ENCODE measurements around the gene TEX14.
A peak's percentile ranks its signal among the peaks of the same experiment; 100 is the strongest.
"Not testable (repeated sequence)": the region's sequence is repeated elsewhere in the genome, so short reads cannot be mapped to it uniquely, and the experiment has no call there.

The TEX14 gene

DNA sequence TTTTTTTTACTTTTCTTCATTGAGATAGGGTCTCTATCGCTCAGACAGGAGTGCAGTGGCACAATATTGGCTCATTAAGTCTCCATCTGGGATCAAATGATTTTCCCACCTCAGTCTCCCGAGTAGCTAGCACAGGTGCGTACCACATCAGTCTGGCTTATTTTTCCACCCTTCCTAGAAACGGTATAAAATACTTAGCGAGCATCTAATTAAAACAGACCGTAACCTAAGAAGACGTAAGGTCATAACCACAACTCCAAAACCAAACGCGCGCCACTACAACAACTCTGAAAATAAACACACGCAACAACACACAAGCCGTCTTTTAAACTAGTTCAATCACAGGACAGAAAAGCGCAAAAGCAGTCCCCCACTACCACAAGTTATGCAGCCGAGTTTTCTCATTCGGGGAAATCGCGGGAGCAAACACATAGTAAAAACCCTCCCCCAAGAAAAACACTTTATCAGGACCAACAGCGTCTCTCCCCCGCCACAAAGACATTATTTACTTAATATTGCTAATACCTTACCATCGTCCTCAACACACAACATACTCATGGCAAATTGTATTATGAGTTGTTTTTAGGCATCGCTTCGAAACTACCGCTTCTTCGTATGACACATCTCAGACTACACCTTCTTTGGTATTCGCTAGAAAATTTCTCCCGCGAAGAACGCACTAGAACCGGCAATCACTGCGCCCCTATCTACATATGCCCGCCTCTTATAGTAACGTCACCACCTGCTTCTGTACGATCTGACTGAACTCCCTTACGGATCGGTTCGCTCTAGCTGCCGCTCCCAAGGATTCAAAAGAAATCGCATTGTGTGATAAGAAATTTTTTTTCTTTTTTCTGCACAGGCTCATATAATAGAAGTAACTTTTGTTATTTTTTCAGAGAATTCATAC is 32.8 kb downstream of the TEX14 start:
- DNase-seq (ENCODE audit: low read depth), result peak; percentile 82

GRCh38 chr17:58657962-58658803 is 33.7 kb downstream of the TEX14 start:
- not testable (repeated sequence) for DNase-seq (ENCODE audit: low read depth)

GRCh38 chr17:58648236-58648635 is 43.6 kb downstream of the TEX14 start:
- DNase-seq (ENCODE audit: low read depth), result no peak

DNA sequence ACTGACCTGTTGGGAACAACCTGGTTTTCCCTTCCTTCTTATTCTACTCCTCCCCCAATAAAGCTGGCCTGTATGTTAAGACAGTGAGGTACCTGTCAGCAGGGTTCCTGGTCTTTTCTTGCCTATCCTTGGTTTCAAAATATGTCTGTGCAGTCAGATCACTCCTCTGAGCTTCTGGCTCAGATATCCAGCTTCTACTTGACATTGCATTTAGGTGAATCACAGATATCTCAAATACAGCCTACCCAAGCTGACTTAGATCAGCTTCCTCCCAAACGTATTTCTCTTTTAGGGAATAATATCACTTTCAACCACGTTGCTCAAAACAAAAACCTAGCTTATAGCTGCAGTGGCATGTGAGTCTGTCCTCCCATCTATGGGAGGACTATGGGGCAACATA is 48.7 kb downstream of the TEX14 start:
- peak; percentile 16 for DNase-seq (ENCODE audit: low read depth)

GRCh38 chr17:58641887-58642311 is 49.9 kb downstream of the TEX14 start:
- DNase-seq (ENCODE audit: low read depth), result no peak

DNA sequence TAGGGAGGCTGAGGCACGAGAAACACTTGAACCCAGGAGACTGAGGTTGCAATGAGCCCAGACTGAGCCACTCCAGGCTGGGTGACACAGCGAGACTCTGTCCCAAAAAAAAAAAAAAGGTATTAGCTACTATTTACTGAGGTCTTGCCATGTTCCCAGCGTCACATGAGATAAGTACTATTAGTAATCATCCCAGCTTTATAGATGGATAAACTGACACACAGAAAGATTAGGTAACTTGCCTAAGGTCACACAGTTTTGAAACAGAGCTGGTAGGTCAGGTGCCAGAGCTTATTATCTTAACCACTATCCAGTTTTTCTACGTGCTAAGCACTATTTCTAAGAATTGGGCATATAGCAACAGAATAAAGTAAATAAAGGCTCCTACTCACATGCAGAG is 51.6 kb downstream of the TEX14 start:
- no peak for DNase-seq (ENCODE audit: low read depth)

GRCh38 chr17:58639681-58640080 is 52.2 kb downstream of the TEX14 start:
- no peak for DNase-seq (ENCODE audit: low read depth)

DNA sequence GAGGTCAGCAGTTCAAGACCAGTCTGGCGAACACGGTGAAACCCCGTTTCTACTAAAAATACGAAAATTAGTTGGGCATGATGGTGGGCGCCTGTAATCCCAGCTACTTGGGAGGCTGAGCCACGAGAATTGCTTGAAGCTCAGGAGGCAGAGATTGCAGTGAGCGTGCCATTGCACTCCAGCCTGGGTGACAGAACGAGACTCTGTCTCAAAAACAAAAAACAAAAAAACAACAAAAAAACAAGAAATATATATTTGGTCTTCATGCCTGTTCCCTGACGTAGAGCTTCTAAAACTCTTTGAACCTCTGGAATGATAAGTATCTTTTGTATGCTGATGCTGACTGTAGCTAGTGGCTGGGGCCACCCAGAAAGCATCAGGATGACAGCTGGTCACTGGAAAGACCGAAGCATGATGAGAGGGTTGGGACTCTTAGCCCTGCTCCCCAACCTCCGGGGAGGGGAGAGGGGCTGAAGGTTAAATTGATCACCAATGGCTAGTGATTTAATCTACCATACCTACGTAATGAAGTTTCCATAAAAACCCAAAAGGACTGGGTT is 54.8 kb downstream of the TEX14 start:
- DNase-seq (ENCODE audit: low read depth), result no peak

DNA sequence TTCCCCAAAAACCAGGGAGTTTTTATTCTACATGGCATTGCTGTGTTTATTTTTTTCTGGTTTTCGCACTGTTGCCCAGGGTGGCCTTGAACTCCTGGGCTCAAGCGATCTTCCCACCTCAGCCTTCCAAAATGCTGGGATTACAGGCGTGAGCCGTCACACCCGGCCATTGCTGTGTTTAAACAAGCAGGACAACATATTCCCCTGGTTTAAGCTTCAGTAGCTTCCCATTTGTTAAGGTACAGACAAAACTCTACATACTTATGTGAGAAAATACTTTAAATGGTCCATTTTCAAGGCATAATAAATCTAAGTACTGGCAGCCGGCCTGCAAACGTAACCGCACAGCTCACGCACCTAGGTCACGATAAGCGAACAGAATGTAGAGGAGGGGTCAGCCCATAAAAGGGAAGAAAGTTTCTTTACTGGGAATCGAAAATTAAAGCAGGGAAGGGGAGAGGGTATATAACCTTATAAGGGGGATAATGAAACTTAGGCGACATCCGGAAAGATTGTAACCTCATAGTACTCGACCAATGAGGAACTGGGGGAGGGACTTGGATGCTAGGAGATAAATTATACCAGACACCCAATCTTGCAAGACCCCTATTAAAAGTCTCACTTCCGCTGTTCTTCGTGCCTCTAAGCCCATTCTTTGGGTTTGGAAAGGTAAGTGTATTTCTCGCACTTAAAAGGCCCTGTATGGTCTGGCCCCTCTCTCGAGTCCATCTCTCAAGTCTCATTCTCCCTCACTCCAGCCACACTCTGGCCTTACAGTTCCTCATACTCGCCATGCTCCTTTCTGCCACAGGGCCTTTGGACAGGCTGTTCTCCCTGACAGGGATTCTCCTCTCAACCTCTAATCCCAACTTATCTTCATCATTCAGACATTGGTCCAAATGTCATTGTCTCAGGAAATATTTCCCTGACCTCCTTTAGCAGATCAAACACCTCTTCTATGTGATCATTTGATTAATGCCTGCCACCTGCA is 59.2 kb downstream of the TEX14 start:
- DNase-seq (ENCODE audit: low read depth), result no peak

GRCh38 chr17:58631523-58632323 is 60.1 kb downstream of the TEX14 start:
- peak; percentile 95 for DNase-seq (ENCODE audit: low read depth)

- no peak for DNase-seq (ENCODE audit: low read depth)
These were observed 60.8 kb downstream of the TEX14 start for GRCh38 chr17:58630883-58631522.

DNA sequence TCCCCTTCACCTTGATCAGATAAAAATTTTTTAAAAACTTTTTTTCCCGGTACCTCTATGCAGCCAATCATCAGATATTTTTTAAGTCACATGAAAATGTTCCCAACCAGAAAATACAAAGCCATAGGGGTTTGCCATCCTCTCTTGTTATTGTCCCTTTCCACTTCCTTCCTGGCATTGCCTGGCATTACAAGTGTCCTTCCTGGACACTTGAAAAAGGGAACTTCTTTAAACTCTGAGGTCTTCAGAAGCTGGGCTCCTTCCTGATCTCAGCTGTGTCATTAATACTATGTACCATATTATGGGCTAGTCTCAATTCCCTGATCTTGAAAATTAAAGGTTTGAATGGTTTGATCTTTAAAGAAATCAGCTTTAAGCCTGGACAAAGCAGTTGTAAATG is 64.9 kb downstream of the TEX14 start:
- DNase-seq (ENCODE audit: low read depth), result no peak

GRCh38 chr17:58624751-58625150 is 67.1 kb downstream of the TEX14 start:
- no peak for DNase-seq (ENCODE audit: low read depth)

DNA sequence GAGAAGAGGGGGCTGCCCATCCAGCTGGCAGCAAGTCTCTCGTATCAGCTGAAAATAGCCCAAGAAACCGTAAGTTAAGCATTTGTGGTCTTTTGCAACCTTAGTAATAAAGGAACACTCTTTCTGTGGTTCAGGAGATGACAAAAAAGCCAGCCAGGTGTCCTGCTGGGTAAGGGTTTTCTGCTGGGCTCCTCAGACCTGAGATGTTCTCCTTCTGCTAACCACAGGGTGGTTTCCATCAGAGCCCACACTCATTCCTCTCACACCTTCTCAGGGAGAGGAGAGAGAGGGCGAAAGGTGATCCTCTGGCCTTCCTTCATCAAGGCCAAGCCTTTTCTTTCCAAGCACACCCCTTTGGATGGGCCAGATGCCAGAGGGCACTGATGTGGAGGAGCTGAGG is 70.7 kb downstream of the TEX14 start:
- DNase-seq (ENCODE audit: low read depth), result no peak

DNA sequence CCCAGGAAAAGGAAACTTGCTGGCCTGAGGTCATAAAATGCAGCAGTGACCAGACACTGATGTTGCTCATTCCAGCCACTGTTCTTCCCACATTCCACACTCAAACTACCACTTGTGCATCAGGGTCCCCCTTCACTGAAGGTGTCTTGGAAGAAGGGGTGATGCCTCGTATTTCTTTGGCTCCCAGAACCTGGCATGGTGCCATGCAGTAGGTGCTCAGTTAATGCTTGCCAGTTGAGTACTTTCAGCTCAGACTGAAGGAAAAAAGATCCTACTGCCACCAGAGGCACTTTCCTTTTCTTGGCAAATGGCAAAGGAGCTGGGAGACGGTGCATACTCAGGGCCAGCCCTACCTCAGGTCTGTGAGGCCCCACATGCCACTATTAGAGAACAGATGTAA is 73.5 kb downstream of the TEX14 start:
- DNase-seq (ENCODE audit: low read depth), result no peak

DNA sequence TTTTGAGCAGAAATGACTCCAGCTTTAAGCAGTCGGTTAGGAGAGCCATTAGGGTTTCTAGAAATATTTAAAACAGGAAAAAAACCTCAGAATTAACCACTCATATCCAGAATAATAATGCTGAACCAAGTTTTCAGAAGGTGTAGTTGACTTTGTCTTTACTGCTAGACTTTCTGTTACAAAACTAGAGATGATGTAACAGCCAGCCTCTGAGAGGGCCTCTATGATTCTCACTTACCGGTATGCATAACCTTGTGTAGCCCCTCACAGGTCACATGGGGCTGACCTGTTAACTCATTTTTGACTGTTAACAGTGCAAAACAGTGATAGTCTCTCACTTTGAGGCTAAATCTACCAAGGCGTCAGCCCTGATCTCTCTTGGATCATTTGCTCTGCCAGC is 74.3 kb downstream of the TEX14 start:
- DNase-seq (ENCODE audit: low read depth), result no peak

GRCh38 chr17:58615768-58616659 is 75.8 kb downstream of the TEX14 start:
- no peak for DNase-seq (ENCODE audit: low read depth)

DNA sequence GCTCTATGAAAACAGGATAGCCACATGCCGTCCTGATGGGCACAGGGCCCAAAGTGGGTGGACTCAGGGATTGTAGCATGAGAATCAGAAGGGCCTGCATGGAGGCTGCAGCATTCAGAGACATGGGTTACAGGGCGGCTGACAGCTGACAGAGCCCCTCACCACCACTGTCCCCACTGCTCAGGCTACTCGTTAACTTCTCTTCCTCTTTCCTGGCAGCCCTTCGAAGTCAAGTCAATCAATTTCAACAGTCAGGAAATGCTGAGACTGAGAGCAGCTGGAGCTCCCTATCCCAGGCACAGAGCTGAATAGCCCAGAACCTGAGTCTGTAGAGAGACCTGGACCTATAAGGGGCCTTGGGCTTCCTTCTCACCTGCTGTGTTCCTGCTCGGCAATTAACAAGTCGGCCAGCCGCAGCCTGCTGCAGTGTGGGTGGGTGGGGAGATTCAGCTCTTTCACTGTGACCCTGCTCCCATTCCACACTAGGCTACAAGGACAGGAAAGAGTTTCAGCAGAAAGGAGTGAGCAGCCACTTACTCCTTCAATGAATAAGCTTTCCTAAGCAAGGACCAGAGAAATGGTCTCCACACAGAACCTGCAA is 76.9 kb downstream of the TEX14 start:
- no peak for DNase-seq (ENCODE audit: low read depth)

DNA sequence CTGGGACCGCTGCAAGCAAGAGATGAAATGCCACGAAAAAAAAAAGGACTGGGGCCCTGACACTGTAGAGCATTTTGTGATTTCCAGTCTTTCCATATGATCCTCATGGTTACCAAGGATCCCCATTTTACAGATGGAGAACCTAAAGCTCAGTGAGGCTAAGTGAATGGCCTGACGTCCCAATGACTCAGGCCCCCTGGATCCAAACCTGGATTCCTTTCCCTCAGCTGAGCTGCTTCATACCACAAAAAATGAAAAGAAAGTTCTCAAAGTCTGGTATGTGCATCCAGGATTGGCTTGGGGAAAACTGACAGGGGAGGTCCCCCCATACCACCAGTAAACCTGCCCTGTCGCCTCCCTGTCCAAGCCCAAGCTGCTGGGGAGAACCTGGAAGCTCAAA is 80.5 kb downstream of the TEX14 start:
- DNase-seq (ENCODE audit: low read depth), result no peak

Data from stromal cell of bone marrow (primary cell).